ENCODE measurements around the gene LMBRD1.

LMBRD1 gene

GRCh38 chr6:69820018-69820417 lies 23.2 kb upstream of the LMBRD1 start:
- no peak overlapping the region for H3K27ac ChIP-seq (ENCODE audit: insufficient read depth, low read length, poor library complexity, severe bottlenecking)
- no peaks in the 10 kb centered on the region for H3K9me3 ChIP-seq (ENCODE audit: control insufficient read depth, low read length)
- H3K27me3 ChIP-seq (replicated peaks; ENCODE audit: control insufficient read depth, insufficient read depth, low read length, poor library complexity, severe bottlenecking) = no peaks in the 10 kb centered on the region
- no peaks in the 10 kb centered on the region for H3K36me3 ChIP-seq (ENCODE audit: control insufficient read depth, insufficient read depth, low read length)
- no peak overlapping the region for H3K4me3 ChIP-seq (ENCODE audit: insufficient read depth, low read depth, low read length, poor library complexity, severe bottlenecking)
- peaks cover 2% of the 10 kb centered on the region for H3K4me1 ChIP-seq (ENCODE audit: control insufficient read depth, insufficient read depth, low read length, poor library complexity, severe bottlenecking)
- DNase-seq = no peak

DNA sequence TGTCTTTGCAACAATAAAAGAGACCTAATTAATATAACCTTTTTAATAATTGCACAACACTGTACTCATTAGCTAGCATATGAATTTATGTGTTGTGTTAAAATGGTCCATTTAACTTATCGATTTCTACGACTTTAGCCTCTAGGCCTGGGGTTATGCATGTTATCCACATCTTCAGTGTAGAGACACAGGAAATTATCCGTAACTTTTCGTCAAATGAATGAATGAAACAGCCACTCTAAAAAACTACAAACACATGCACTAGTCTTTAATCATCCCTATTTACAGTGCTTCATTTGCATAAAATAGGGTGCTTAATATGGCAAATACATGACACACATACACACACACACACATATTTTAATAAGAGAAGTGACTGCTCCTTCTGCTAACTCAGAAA lies 22.3 kb upstream of the LMBRD1 start:
- H3K27me3 ChIP-seq (replicated peaks; ENCODE audit: control insufficient read depth, insufficient read depth, low read length, poor library complexity, severe bottlenecking) = no peaks in the 10 kb centered on the region
- no peak for DNase-seq
- H3K4me3 ChIP-seq (ENCODE audit: insufficient read depth, low read depth, low read length, poor library complexity, severe bottlenecking) = no peak overlapping the region
- H3K9me3 ChIP-seq (ENCODE audit: control insufficient read depth, low read length) = no peaks in the 10 kb centered on the region
- H3K4me1 ChIP-seq (ENCODE audit: control insufficient read depth, insufficient read depth, low read length, poor library complexity, severe bottlenecking) = peaks cover 11% of the 10 kb centered on the region
- no peaks in the 10 kb centered on the region for H3K36me3 ChIP-seq (ENCODE audit: control insufficient read depth, insufficient read depth, low read length)
- no peak overlapping the region for H3K27ac ChIP-seq (ENCODE audit: insufficient read depth, low read length, poor library complexity, severe bottlenecking)

GRCh38 chr6:69818223-69818930 lies 21.6 kb upstream of the LMBRD1 start:
- H3K9me3 ChIP-seq (ENCODE audit: control insufficient read depth, low read length) = no peaks in the 10 kb centered on the region
- no peak overlapping the region for H3K4me3 ChIP-seq (ENCODE audit: insufficient read depth, low read depth, low read length, poor library complexity, severe bottlenecking)
- H3K36me3 ChIP-seq (ENCODE audit: control insufficient read depth, insufficient read depth, low read length) = no peaks in the 10 kb centered on the region
- peaks cover 17% of the 10 kb centered on the region for H3K4me1 ChIP-seq (ENCODE audit: control insufficient read depth, insufficient read depth, low read length, poor library complexity, severe bottlenecking)
- no peaks in the 10 kb centered on the region for H3K27me3 ChIP-seq (replicated peaks; ENCODE audit: control insufficient read depth, insufficient read depth, low read length, poor library complexity, severe bottlenecking)
- DNase-seq = no peak
- no peak overlapping the region for H3K27ac ChIP-seq (ENCODE audit: insufficient read depth, low read length, poor library complexity, severe bottlenecking)

DNA sequence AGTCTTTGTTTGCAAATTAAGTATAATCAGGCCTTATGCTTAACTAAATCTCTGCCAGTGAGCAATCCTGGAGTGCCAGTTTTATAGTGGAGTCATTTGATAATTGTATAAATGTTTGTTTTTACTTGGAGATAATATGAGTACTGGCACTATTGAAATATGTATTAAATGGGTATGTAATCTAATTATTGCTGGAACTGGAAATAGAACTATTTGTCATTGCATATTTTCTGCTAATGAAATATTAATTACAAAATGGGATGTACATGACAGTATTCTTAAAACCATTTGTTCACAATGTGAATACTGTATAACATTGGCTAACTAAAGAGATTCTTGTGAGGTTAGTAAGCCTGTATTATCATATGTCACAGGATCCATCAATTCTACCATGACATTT lies 20.5 kb upstream of the LMBRD1 start:
- H3K27ac ChIP-seq (ENCODE audit: insufficient read depth, low read length, poor library complexity, severe bottlenecking) = no peak overlapping the region
- peaks cover 27% of the 10 kb centered on the region for H3K4me1 ChIP-seq (ENCODE audit: control insufficient read depth, insufficient read depth, low read length, poor library complexity, severe bottlenecking)
- no peaks in the 10 kb centered on the region for H3K9me3 ChIP-seq (ENCODE audit: control insufficient read depth, low read length)
- H3K4me3 ChIP-seq (ENCODE audit: insufficient read depth, low read depth, low read length, poor library complexity, severe bottlenecking) = no peak overlapping the region
- H3K36me3 ChIP-seq (ENCODE audit: control insufficient read depth, insufficient read depth, low read length) = no peaks in the 10 kb centered on the region
- DNase-seq = no peak
- no peaks in the 10 kb centered on the region for H3K27me3 ChIP-seq (replicated peaks; ENCODE audit: control insufficient read depth, insufficient read depth, low read length, poor library complexity, severe bottlenecking)

DNA sequence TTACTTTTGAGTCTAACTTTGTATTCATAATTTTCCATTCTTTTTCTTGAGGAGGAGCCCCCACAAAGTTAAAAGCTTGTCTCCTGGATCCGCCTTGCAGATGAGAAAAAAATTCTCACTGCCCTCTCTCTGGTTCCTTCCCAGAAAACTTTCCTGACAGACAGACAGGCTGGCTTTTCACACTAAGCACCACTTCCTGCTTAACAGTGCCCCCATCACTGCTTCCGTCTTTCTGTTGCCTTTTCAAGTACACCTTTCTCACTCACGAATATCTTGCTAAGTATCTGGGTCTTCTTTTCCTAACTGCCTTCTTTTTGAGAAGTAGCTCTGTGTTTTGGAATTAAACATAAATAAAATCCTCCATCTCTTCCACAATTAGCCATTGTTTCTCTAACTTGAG lies 19.8 kb upstream of the LMBRD1 start:
- H3K4me1 ChIP-seq (ENCODE audit: control insufficient read depth, insufficient read depth, low read length, poor library complexity, severe bottlenecking) = peaks cover 29% of the 10 kb centered on the region
- peak overlapping the region; percentile 41 for H3K4me3 ChIP-seq (ENCODE audit: insufficient read depth, low read depth, low read length, poor library complexity, severe bottlenecking)
- H3K9me3 ChIP-seq (ENCODE audit: control insufficient read depth, low read length) = no peaks in the 10 kb centered on the region
- DNase-seq = no peak
- no peaks in the 10 kb centered on the region for H3K36me3 ChIP-seq (ENCODE audit: control insufficient read depth, insufficient read depth, low read length)
- no peaks in the 10 kb centered on the region for H3K27me3 ChIP-seq (replicated peaks; ENCODE audit: control insufficient read depth, insufficient read depth, low read length, poor library complexity, severe bottlenecking)
- peak overlapping the region; percentile 38 for H3K27ac ChIP-seq (ENCODE audit: insufficient read depth, low read length, poor library complexity, severe bottlenecking)

DNA sequence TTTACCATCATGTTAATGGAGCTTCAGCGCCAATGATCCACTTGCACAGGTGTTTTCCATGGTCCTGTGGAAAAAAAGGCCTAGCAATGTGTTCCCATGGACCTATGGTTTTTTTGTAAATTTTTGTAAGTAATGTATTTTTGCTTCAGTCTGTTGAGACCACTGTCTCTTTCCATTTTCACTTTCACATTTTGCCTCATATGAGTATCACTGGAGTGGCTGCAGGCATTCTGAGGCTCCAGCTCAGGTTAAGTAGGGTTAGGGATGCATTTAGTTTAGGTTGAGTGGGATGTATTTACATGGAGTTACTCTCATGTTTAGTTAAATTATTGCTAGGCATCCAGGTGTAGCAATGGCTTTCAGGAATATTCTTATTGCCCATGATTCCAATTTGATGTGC lies 19.2 kb upstream of the LMBRD1 start:
- Histone ChIP-seq H3K27me3 (replicated peaks; ENCODE audit: control insufficient read depth, insufficient read depth, low read length, poor library complexity, severe bottlenecking) (no peaks in the 10 kb centered on the region), H3K4me3 (ENCODE audit: insufficient read depth, low read depth, low read length, poor library complexity, severe bottlenecking) (peak overlapping the region; percentile 41), H3K36me3 (ENCODE audit: control insufficient read depth, insufficient read depth, low read length) (no peaks in the 10 kb centered on the region), H3K4me1 (ENCODE audit: control insufficient read depth, insufficient read depth, low read length, poor library complexity, severe bottlenecking) (peaks cover 29% of the 10 kb centered on the region), H3K9me3 (ENCODE audit: control insufficient read depth, low read length) (no peaks in the 10 kb centered on the region), H3K27ac (ENCODE audit: insufficient read depth, low read length, poor library complexity, severe bottlenecking) (peak overlapping the region; percentile 38)
- DNase-seq = no peak

GRCh38 chr6:69813508-69813907 lies 16.7 kb upstream of the LMBRD1 start:
- DNase-seq = no peak
- no peaks in the 10 kb centered on the region for H3K27me3 ChIP-seq (replicated peaks; ENCODE audit: control insufficient read depth, insufficient read depth, low read length, poor library complexity, severe bottlenecking)
- peaks cover 29% of the 10 kb centered on the region for H3K4me1 ChIP-seq (ENCODE audit: control insufficient read depth, insufficient read depth, low read length, poor library complexity, severe bottlenecking)
- peak overlapping the region; percentile 39 for H3K27ac ChIP-seq (ENCODE audit: insufficient read depth, low read length, poor library complexity, severe bottlenecking)
- H3K36me3 ChIP-seq (ENCODE audit: control insufficient read depth, insufficient read depth, low read length) = no peaks in the 10 kb centered on the region
- H3K4me3 ChIP-seq (ENCODE audit: insufficient read depth, low read depth, low read length, poor library complexity, severe bottlenecking) = no peak overlapping the region
- no peaks in the 10 kb centered on the region for H3K9me3 ChIP-seq (ENCODE audit: control insufficient read depth, low read length)

DNA sequence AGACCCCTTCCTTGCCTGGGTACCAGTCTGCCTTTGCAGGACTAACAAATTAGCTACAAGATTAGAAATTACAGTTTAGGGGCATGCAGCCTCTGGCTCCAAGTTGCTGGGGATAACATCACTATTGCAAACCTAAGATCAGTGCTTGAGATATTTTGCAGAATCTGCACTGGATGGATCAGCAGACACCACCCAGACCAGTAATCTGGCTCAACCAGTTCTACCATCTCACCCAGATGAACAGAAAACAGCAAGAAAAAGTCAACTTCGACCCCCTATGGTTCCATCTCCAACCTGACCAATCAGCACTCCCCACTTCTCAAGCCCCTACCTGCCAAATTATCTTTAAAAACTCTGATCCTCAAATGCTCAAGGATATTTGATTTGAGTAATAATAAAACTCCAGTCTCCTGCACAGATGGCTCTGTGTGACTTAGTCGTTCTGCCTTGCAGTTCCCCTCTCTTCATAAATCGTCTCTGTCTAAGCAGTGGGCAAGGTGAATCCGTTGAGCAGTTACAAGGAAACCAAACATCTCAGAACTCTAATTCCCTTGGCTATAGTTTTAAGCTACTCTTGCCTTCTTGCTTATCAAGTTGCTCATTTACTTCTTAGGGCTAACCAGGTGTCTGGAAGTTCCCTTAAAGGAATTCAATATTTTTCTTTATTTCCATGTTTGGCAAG lies 16.1 kb upstream of the LMBRD1 start:
- Histone ChIP-seq H3K36me3 (ENCODE audit: control insufficient read depth, insufficient read depth, low read length) (no peaks in the 10 kb centered on the region), H3K9me3 (ENCODE audit: control insufficient read depth, low read length) (no peaks in the 10 kb centered on the region), H3K27ac (ENCODE audit: insufficient read depth, low read length, poor library complexity, severe bottlenecking) (peak overlapping the region; percentile 39), H3K27me3 (replicated peaks; ENCODE audit: control insufficient read depth, insufficient read depth, low read length, poor library complexity, severe bottlenecking) (no peaks in the 10 kb centered on the region), H3K4me3 (ENCODE audit: insufficient read depth, low read depth, low read length, poor library complexity, severe bottlenecking) (no peak overlapping the region), H3K4me1 (ENCODE audit: control insufficient read depth, insufficient read depth, low read length, poor library complexity, severe bottlenecking) (peaks cover 29% of the 10 kb centered on the region)
- DNase-seq = no peak

DNA sequence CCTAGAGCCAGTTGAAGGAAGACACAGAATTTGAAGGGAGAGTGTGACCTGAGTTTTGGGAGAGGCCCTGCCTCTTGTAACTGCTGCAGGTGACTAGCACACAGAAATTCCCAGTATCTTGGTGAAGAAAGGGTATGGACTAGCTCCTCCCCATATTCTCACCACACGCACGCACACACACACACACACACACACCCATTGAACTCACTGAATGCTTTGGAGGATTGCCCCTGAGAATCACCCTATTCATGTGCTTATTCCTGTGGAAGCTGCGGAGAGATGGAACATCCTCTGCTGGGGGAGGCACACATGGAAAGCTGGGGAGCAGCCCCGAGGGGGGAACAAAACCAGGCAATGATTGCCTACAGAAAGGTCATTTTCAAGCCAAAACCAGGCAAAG lies 6.2 kb upstream of the LMBRD1 start:
- H3K27me3 ChIP-seq (replicated peaks; ENCODE audit: control insufficient read depth, insufficient read depth, low read length, poor library complexity, severe bottlenecking) = no peaks in the 10 kb centered on the region
- H3K9me3 ChIP-seq (ENCODE audit: control insufficient read depth, low read length) = no peaks in the 10 kb centered on the region
- H3K36me3 ChIP-seq (ENCODE audit: control insufficient read depth, insufficient read depth, low read length) = no peaks in the 10 kb centered on the region
- H3K4me3 ChIP-seq (ENCODE audit: insufficient read depth, low read depth, low read length, poor library complexity, severe bottlenecking) = no peak overlapping the region
- no peaks in the 10 kb centered on the region for H3K4me1 ChIP-seq (ENCODE audit: control insufficient read depth, insufficient read depth, low read length, poor library complexity, severe bottlenecking)
- H3K27ac ChIP-seq (ENCODE audit: insufficient read depth, low read length, poor library complexity, severe bottlenecking) = no peak overlapping the region
- no peak for DNase-seq

GRCh38 chr6:69801711-69802110 lies 4.9 kb upstream of the LMBRD1 start:
- no peaks in the 10 kb centered on the region for H3K27me3 ChIP-seq (replicated peaks; ENCODE audit: control insufficient read depth, insufficient read depth, low read length, poor library complexity, severe bottlenecking)
- no peaks in the 10 kb centered on the region for H3K9me3 ChIP-seq (ENCODE audit: control insufficient read depth, low read length)
- no peak overlapping the region for H3K27ac ChIP-seq (ENCODE audit: insufficient read depth, low read length, poor library complexity, severe bottlenecking)
- no peak overlapping the region for H3K4me3 ChIP-seq (ENCODE audit: insufficient read depth, low read depth, low read length, poor library complexity, severe bottlenecking)
- no peaks in the 10 kb centered on the region for H3K36me3 ChIP-seq (ENCODE audit: control insufficient read depth, insufficient read depth, low read length)
- DNase-seq = no peak
- peaks cover 4% of the 10 kb centered on the region for H3K4me1 ChIP-seq (ENCODE audit: control insufficient read depth, insufficient read depth, low read length, poor library complexity, severe bottlenecking)

Measured in effector memory CD4-positive, alpha-beta T cell (primary cell).